CD4-positive, alpha-beta T cell treated with Interleukin-15 for 4 hours (primary cell): ENCODE measurements around the gene ROBO3.

Experiments
- DNase-seq: peaks from one replicate; pipeline ENCODE4 v3.0.0-alpha.2; 2020; ENCODE audit warnings: low spot score

ROBO3 gene

GRCh38 chr11:124875943-124876817 is 10.9 kb downstream of the ROBO3 start:
- DNase-seq, result peak; percentile 72

- DNase-seq, result no peak
Measured at GRCh38 chr11:124876818-124877630, 11.8 kb downstream of the ROBO3 start.

GRCh38 chr11:124877631-124877909 is 12.3 kb downstream of the ROBO3 start:
- DNase-seq, result no peak

GRCh38 chr11:124877910-124878758 is 12.9 kb downstream of the ROBO3 start:
- no peak for DNase-seq

GRCh38 chr11:124878759-124879492 is 13.7 kb downstream of the ROBO3 start:
- DNase-seq, result no peak

- no peak for DNase-seq
Measured at GRCh38 chr11:124879493-124880289, 14.5 kb downstream of the ROBO3 start.

GRCh38 chr11:124880290-124880611 is 15.0 kb downstream of the ROBO3 start:
- DNase-seq, result no peak

GRCh38 chr11:124880958-124881357 is 15.7 kb downstream of the ROBO3 start:
- no peak for DNase-seq

- no peak for DNase-seq
Measured at GRCh38 chr11:124882339-124883071, 17.3 kb downstream of the ROBO3 start.

- DNase-seq, result no peak
Measured at GRCh38 chr11:124884340-124884739, 19.1 kb downstream of the ROBO3 start.

GRCh38 chr11:124884869-124885479 is 19.7 kb downstream of the ROBO3 start:
- DNase-seq, result no peak

- no peak for DNase-seq
Measured at GRCh38 chr11:124886476-124886875, 21.2 kb downstream of the ROBO3 start.

GRCh38 chr11:124886978-124887666 is 21.9 kb downstream of the ROBO3 start:
- DNase-seq, result no peak

- DNase-seq, result no peak
Measured at GRCh38 chr11:124887667-124888013, 22.4 kb downstream of the ROBO3 start.

GRCh38 chr11:124889191-124890091 is 24.2 kb downstream of the ROBO3 start:
- no peak for DNase-seq

GRCh38 chr11:124890151-124890550 is 24.9 kb downstream of the ROBO3 start:
- no peak for DNase-seq

- no peak for DNase-seq
Measured at GRCh38 chr11:124890683-124891372, 25.6 kb downstream of the ROBO3 start.
